Suprapubic skin (tissue), 4 donors: ENCODE results near the gene CABLES1. TPM values are rescaled to one million over a fixed set of nuclear protein-coding genes. Genes with fewer than 3 reads are reported as not detected.
A peak's percentile ranks its signal among the peaks of the same experiment; 100 is the strongest.

Experiments
- DNase-seq, 2 donors: peaks; one replicate each; pipeline ENCODE4 v3.0.0-alpha.2; 2019; ENCODE audit warnings: low spot score in 2 of 2
- H3K27ac ChIP-seq: fragments of 200-600 bp; sonication (generic); one replicate; pipeline ENCODE4 v1.5.1; 2019
- H3K27me3 ChIP-seq: fragments of 200-600 bp; sonication (generic); one replicate; pipeline ENCODE4 v1.5.1; 2019
- H3K36me3 ChIP-seq: fragments of 200-600 bp; sonication (generic); one replicate; pipeline ENCODE4 v1.5.1; 2019
- H3K4me1 ChIP-seq: fragments of 200-600 bp; sonication (generic); one replicate; pipeline ENCODE4 v1.5.1; 2019
- H3K4me3 ChIP-seq: fragments of 200-600 bp; sonication (generic); one replicate; pipeline ENCODE4 v1.5.1; 2019; ENCODE audit warnings: mild to moderate bottlenecking
- H3K9me3 ChIP-seq: fragments of 200-600 bp; sonication (generic); one replicate; pipeline ENCODE4 v1.5.1; 2019
- EP300 ChIP-seq: sonication (generic); formaldehyde crosslinking; IDR thresholded peaks from one replicate; pipeline ENCODE4 v1.6.1; 2017; ENCODE audit warnings: antibody characterized with exemption
- POLR2A ChIP-seq, 2 donors: fragments of 450-650 bp; IDR thresholded peaks; one replicate each; pipeline ENCODE4 v1.6.1; 2017; ENCODE audit warnings: antibody characterized with exemption in 2 of 2, mild to moderate bottlenecking in 2 of 2, moderate library complexity in 2 of 2
- POLR2AphosphoS5 ChIP-seq, 3 donors: sonication (generic); formaldehyde crosslinking; IDR thresholded peaks; one replicate each; pipeline ENCODE4 v1.6.1; 2017; ENCODE audit warnings: antibody characterized with exemption in 3 of 3
- WGBS: methylation state at CpG from one replicate; pipeline ENCODE4 v1.1.5; 2018; 5-methylcytosine and 5-hydroxymethylcytosine counted together
- total RNA-seq, 4 donors: library from RNA; depleted of rRNA; stranded (reverse); fragments of >200 nt; gene quantifications; one replicate each; pipeline ENCODE4 v1.1.0, GENCODE V29; 2016
- TF ChIP-seq, protein P1 (sequence below), 2 donors: fragments of 200-600 bp in 1 of 2; fragments of 450-650 bp in 1 of 2; sonication (generic) in 1 of 2; IDR thresholded peaks; one replicate each; pipeline ENCODE4 v1.5.1; 2016 to 2019; ENCODE audit warnings: antibody characterized with exemption in 2 of 2, mild to moderate bottlenecking in 1 of 2, moderate library complexity in 1 of 2

CABLES1 gene
- total RNA-seq, 4 donors from 2014 or later: 24.9 to 42.2 (median 38.0) TPM

DNA sequence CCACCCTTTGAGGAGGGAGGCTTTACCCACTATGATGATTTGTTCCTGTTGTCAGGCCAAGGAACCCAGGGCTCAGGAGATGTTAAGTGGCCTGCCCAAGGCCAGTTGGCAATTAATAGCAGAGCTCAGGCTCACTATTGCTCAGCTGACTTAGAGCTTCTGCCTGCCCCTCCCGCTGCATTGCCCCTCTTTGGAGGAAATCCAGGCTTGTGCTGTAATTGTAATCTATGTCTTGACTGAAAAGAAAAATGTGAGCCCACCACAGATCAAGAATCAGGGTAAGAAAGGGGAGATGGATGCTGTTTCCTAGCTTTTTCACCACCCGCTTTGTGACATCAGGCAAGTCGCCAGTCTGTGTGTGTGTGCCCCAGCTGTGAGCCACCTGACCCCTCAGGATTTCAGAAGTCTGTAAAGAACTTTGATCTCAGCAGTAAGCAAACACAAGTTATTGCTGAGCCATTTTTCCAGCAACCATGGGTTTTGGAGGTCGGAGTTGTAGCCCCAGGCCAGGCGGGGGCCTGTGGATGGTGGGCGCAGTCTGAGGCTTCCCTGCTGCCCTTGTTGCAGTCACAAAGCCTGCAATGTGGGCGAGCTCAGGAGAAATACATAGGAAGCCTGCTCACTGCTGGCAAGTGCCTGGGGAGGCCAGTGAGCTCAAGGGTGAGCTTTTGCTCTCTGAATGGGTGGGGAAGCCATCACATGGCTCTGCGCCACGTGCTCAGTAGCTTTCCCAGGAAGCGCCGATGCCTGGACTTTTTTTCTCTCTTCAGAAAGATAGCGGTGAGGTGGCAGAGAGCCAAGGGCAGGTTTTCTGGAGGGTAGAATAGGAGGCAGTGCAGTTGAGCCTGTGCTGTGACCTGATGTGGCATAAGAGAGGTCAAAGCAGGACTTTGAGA, 6.1 kb downstream of the CABLES1 start:
- TF ChIP-seq, protein P1, sequence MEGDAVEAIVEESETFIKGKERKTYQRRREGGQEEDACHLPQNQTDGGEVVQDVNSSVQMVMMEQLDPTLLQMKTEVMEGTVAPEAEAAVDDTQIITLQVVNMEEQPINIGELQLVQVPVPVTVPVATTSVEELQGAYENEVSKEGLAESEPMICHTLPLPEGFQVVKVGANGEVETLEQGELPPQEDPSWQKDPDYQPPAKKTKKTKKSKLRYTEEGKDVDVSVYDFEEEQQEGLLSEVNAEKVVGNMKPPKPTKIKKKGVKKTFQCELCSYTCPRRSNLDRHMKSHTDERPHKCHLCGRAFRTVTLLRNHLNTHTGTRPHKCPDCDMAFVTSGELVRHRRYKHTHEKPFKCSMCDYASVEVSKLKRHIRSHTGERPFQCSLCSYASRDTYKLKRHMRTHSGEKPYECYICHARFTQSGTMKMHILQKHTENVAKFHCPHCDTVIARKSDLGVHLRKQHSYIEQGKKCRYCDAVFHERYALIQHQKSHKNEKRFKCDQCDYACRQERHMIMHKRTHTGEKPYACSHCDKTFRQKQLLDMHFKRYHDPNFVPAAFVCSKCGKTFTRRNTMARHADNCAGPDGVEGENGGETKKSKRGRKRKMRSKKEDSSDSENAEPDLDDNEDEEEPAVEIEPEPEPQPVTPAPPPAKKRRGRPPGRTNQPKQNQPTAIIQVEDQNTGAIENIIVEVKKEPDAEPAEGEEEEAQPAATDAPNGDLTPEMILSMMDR (IDR thresholded peaks at IDR 0.05): no peak
- TF ChIP-seq POLR2AphosphoS5 (IDR thresholded peaks at IDR 0.05): no peak
- no peak for TF ChIP-seq EP300
- no peak for TF ChIP-seq POLR2A (IDR thresholded peaks at IDR 0.05)
- WGBS: 51% methylated on average over 12 of the region's 12 CpGs
- Histone ChIP-seq H3K27ac (peak overlapping the region; percentile 73), H3K4me1 (peaks cover 64% of the 10 kb centered on the region), H3K27me3 (no peaks in the 10 kb centered on the region), H3K36me3 (no peaks in the 10 kb centered on the region), H3K4me3 (no peak overlapping the region), H3K9me3 (no peaks in the 10 kb centered on the region)
- peak in 1 of 2 donors; percentile 75 for DNase-seq

DNA sequence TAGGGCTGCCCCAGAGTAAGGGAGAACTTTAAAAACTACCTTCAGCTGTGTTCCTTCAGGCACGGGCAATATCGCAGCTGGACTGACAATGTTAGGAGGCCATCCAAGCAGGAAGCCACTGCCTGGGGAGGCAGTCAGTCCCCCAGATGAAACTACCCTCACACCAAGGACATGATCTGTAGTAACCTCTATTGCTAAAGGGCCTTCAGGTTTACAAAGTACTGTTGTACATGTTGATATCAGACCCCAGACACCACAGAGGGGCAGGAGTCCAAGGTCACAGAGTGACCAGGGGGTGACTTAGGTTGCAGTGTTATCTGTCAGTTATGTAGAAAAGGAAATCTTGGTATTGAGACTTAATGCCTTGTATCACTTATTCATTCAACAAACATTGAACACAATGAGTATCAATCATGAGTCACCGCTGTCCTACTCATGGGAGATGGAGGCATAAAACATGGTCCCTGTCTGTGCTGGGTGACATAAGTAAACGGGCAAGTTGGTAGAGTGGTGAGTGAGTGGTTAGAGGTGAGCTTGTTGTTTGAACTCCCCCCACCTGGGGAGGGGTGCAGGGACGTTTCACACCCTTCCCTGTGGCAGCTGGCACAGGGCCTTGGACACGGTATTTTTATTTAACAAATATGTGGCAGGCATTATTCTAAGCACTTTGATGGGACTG, 7.1 kb downstream of the CABLES1 start:
- Histone ChIP-seq H3K27ac (peak overlapping the region; percentile 73), H3K4me1 (peaks cover 57% of the 10 kb centered on the region), H3K9me3 (no peaks in the 10 kb centered on the region), H3K36me3 (no peaks in the 10 kb centered on the region), H3K27me3 (no peaks in the 10 kb centered on the region), H3K4me3 (no peak overlapping the region)
- TF ChIP-seq POLR2A (IDR thresholded peaks at IDR 0.05) (no peak), EP300 (no peak), POLR2AphosphoS5 (IDR thresholded peaks at IDR 0.05) (no peak)
- TF ChIP-seq, protein P1 (IDR thresholded peaks at IDR 0.05): no peak
- no peak for DNase-seq
- WGBS: 58% methylated on average over 6 of the region's 6 CpGs

DNA sequence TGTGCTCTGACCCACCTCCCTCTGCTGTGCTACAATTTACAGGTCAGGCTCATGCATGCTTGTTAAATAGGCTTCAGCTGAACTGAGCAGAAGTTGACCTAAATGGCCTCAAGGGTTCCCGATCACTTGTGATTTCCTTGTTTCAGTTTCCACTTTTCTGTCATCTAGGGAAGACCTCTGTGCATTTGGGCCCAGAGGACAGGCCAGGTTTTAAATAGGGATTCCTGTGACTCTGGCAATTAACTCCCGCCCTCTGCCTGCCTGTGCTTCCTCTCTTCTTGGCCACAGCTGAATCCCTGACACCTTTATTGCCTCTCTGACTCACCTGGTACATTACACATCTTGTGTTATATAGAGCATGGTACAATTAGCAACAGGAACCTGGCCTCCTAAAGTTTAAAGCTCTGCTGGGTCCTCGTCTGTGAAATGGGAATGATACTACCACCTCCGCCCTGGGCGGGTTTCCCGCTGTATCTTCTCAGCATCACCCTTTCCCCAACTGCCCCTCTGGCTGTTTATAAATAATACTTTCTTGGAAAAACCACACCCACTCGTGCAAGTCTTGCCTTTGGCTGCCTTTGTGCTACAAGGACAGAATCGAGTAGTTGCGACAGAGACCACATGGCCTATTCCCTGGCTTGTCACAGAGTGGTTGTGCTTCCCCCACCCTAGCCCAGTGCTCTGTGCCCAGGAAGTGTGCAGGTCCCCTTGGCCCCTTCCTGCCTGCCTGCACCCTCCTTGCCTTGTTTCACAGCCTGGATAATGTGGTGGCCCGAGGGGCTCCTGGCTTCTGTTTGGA, 7.9 kb downstream of the CABLES1 start:
- H3K4me1 ChIP-seq: peaks cover 49% of the 10 kb centered on the region
- no peak overlapping the region for H3K4me3 ChIP-seq
- TF ChIP-seq POLR2A (IDR thresholded peaks at IDR 0.05): no peak
- TF ChIP-seq POLR2AphosphoS5 (IDR thresholded peaks at IDR 0.05): no peak
- no peak for TF ChIP-seq EP300
- TF ChIP-seq, protein P1 (IDR thresholded peaks at IDR 0.05): no peak
- no peaks in the 10 kb centered on the region for H3K36me3 ChIP-seq
- no peaks in the 10 kb centered on the region for H3K27me3 ChIP-seq
- peak overlapping the region; percentile 73 for H3K27ac ChIP-seq
- WGBS: 15% methylated on average over 10 of the region's 10 CpGs
- H3K9me3 ChIP-seq: no peaks in the 10 kb centered on the region
- DNase-seq: peak in 1 of 2 donors; percentile 79

DNA sequence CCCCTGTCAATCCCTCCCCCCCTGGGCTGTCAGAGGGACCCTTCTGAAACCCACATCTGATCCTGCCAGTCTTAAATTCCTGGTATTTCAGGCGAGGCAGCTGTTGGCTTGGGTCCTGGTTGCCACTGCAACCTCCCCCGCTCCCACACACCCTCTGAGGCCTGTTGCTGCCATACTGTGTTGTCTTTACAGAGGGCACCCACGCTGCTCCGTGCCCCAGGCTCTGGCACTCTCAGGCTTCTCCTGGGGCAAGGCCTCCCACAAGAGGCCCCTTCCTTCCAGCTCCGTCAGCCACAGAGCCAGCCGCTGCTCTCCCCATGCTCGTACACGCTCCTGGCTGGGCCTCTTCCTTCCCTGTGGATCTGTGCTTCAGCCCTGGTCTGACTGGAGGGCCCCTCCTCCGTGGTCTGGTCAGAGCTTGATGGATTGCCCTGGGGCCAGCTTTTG, 8.6 kb downstream of the CABLES1 start:
- no peak overlapping the region for H3K4me3 ChIP-seq
- no peaks in the 10 kb centered on the region for H3K9me3 ChIP-seq
- H3K4me1 ChIP-seq: peaks cover 43% of the 10 kb centered on the region
- DNase-seq: no peak
- 33% methylated on average over 6 of the region's 9 CpGs for WGBS
- H3K36me3 ChIP-seq: no peaks in the 10 kb centered on the region
- TF ChIP-seq POLR2AphosphoS5 (IDR thresholded peaks at IDR 0.05): no peak
- TF ChIP-seq, protein P1 (IDR thresholded peaks at IDR 0.05): no peak
- no peak for TF ChIP-seq EP300
- TF ChIP-seq POLR2A (IDR thresholded peaks at IDR 0.05): no peak
- peak overlapping the region; percentile 73 for H3K27ac ChIP-seq
- H3K27me3 ChIP-seq: no peaks in the 10 kb centered on the region
